ENCODE results near the gene LPP. TPM values are rescaled to one million over a fixed set of nuclear protein-coding genes. Genes with fewer than 3 reads are reported as not detected.
A peak's percentile ranks its signal among the peaks of the same experiment; 100 is the strongest.

The LPP gene
- total RNA-seq, 1 donor: 92.1 TPM

DNA sequence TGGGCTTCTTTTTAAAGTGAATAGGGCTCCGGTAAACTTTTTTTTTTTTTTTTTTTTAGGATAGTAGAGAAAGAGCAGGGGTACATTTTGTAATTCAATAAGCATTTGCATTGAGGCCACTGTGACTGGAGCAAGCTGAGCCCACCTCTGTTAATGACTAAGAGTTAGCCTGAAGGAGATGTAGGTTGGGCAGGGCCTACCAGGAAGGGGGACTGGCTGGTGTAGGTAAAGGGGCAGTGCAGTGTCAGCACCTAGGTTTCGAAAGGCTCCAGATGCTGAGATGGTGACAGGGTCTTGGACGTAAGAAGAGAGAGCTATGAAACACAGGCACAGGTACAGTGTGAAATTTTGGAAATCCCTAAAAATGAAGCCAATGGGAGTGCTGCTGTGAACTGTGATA lies 30.7 kb downstream of the LPP start:
- no peak for TF ChIP-seq CTCF (IDR thresholded peaks at IDR 0.05; ENCODE audit: insufficient read depth, low read length)
- H3K4me3 ChIP-seq (ENCODE audit: low read depth, low read length): no peak overlapping the region
- DNase-seq (ENCODE audit: low read depth): no peak

DNA sequence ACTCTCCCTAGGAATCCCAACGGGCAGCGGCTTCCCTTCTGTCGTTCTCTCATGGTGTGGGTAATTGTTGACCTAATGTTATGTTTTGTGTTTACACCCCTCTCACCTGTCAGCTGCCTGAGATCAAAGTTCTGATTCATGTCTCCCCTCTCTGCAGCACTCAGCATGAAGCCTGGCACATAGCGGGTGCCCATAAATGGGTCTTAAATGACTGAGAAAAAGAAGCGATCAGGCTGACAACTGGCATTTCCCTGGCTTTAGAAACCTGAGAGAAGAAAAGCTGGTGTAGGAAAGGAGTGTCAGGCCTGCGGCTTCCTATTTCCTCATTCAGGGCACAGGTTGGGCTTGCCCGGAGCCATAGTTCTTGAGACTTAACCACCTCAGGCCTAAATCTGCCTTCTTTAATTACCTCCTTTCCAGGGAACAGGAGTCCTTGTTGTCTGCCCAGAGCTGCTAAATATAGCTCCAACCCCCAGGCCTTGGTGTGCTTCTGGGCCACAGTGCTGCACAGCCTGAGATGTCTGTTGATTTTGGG lies 31.8 kb downstream of the LPP start:
- TF ChIP-seq CTCF (IDR thresholded peaks at IDR 0.05; ENCODE audit: insufficient read depth, low read length): no peak
- no peak for DNase-seq (ENCODE audit: low read depth)

GRCh38 chr3:188187053-188187452 lies 33.1 kb downstream of the LPP start:
- no peak for TF ChIP-seq CTCF (IDR thresholded peaks at IDR 0.05; ENCODE audit: insufficient read depth, low read length)
- no peak overlapping the region for H3K4me3 ChIP-seq (ENCODE audit: low read depth, low read length)
- no peak for DNase-seq (ENCODE audit: low read depth)

More for the DNA sequence above, 31.8 kb downstream of the LPP start:
- H3K4me3 ChIP-seq (ENCODE audit: low read depth, low read length): no peak overlapping the region

- no peak for DNase-seq (ENCODE audit: low read depth)
- no peak for TF ChIP-seq CTCF (IDR thresholded peaks at IDR 0.05; ENCODE audit: insufficient read depth, low read length)
- H3K4me3 ChIP-seq (ENCODE audit: low read depth, low read length): no peak overlapping the region
Measured at GRCh38 chr3:188188911-188189310, 35.0 kb downstream of the LPP start.

- H3K4me3 ChIP-seq (ENCODE audit: low read depth, low read length): no peak overlapping the region
- DNase-seq (ENCODE audit: low read depth): no peak
- TF ChIP-seq CTCF (IDR thresholded peaks at IDR 0.05; ENCODE audit: insufficient read depth, low read length): no peak
Measured at GRCh38 chr3:188191460-188191859, 37.5 kb downstream of the LPP start.

- DNase-seq (ENCODE audit: low read depth): no peak
- no peak for TF ChIP-seq CTCF (IDR thresholded peaks at IDR 0.05; ENCODE audit: insufficient read depth, low read length)
- H3K4me3 ChIP-seq (ENCODE audit: low read depth, low read length): no peak overlapping the region
Measured at GRCh38 chr3:188192034-188192433, 38.1 kb downstream of the LPP start.

- DNase-seq (ENCODE audit: low read depth): peak; percentile 25
- no peak for TF ChIP-seq CTCF (IDR thresholded peaks at IDR 0.05; ENCODE audit: insufficient read depth, low read length)
- no peak overlapping the region for H3K4me3 ChIP-seq (ENCODE audit: low read depth, low read length)
Measured at GRCh38 chr3:188194332-188194731, 40.4 kb downstream of the LPP start.

Measured in fibroblast of the aortic adventitia (primary cell).